ENCODE measurements around the gene RAC2. TPM values are rescaled to one million over a fixed set of nuclear protein-coding genes. Genes with fewer than 3 reads are reported as not detected.

RAC2 gene
- total RNA-seq, 1 donor from 2014 or later = 1.2 TPM

DNA sequence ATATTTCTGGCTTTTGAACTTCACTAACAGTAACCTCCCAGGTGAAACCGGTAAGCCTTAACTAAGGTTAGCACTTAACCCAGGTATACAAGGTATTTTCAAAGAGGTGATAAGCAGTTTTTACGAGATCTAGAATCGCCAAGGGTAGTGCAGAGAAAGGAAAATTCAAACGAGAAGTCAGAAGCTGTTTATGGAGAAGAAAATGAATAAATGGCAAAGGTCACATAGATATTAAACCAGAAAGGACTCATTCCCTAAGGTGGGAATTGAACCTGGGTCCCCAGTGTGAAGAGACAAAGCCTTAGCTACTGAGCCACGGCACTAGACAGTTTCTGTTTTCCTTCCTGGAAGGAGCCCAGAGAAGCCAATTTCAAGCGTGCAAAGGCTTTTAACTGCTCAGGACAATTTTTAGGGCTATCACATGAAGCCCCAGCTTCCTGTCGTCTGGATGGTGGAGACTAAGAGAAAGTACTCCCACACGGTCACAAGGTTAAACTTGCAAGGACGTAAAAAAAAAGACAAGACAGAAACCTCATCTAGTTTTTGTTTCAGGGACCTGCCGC lies 50.4 kb downstream of the RAC2 start:
- DNase-seq (ENCODE audit: extremely low spot score, unreplicated experiment) = no peak
- peaks cover 22% of the 10 kb centered on the region for H3K4me1 Mint-ChIP-seq (ENCODE audit: unreplicated experiment)
- no peak overlapping the region for H3K27ac Mint-ChIP-seq
- peaks cover 4% of the 10 kb centered on the region for H3K36me3 Mint-ChIP-seq
- H3K27me3 Mint-ChIP-seq = no peaks in the 10 kb centered on the region
- peaks cover 4% of the 10 kb centered on the region for H3K9me3 Mint-ChIP-seq
- TF ChIP-seq, protein P1, sequence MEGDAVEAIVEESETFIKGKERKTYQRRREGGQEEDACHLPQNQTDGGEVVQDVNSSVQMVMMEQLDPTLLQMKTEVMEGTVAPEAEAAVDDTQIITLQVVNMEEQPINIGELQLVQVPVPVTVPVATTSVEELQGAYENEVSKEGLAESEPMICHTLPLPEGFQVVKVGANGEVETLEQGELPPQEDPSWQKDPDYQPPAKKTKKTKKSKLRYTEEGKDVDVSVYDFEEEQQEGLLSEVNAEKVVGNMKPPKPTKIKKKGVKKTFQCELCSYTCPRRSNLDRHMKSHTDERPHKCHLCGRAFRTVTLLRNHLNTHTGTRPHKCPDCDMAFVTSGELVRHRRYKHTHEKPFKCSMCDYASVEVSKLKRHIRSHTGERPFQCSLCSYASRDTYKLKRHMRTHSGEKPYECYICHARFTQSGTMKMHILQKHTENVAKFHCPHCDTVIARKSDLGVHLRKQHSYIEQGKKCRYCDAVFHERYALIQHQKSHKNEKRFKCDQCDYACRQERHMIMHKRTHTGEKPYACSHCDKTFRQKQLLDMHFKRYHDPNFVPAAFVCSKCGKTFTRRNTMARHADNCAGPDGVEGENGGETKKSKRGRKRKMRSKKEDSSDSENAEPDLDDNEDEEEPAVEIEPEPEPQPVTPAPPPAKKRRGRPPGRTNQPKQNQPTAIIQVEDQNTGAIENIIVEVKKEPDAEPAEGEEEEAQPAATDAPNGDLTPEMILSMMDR (conservative IDR thresholded peaks at IDR 0.05) = no peak
- H3K4me3 Mint-ChIP-seq = no peak overlapping the region

DNA sequence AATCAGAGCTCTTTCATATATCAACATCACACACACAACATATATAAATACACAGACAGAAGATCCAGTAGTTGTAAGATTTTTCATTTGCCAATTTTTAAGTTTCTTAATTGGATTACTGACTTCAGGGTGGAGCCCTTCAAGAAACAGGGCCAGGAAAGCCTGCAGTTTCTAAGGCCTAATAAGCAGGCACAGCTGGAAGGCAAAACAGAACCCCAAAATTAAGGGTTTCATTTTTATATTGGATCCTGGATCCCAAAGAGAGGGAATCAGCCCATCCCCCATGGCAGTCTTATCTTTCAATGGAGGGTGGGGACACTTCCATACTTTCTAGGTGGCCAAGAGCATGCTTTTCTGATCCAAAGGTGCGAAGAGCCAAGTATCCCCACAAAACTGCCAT lies 51.3 kb downstream of the RAC2 start:
- H3K27me3 Mint-ChIP-seq = no peaks in the 10 kb centered on the region
- no peak overlapping the region for H3K4me3 Mint-ChIP-seq
- peaks cover 4% of the 10 kb centered on the region for H3K9me3 Mint-ChIP-seq
- no peak overlapping the region for H3K27ac Mint-ChIP-seq
- peaks cover 4% of the 10 kb centered on the region for H3K36me3 Mint-ChIP-seq
- DNase-seq (ENCODE audit: extremely low spot score, unreplicated experiment) = no peak
- TF ChIP-seq, protein P1 (conservative IDR thresholded peaks at IDR 0.05) = no peak
- H3K4me1 Mint-ChIP-seq (ENCODE audit: unreplicated experiment) = peaks cover 25% of the 10 kb centered on the region

DNA sequence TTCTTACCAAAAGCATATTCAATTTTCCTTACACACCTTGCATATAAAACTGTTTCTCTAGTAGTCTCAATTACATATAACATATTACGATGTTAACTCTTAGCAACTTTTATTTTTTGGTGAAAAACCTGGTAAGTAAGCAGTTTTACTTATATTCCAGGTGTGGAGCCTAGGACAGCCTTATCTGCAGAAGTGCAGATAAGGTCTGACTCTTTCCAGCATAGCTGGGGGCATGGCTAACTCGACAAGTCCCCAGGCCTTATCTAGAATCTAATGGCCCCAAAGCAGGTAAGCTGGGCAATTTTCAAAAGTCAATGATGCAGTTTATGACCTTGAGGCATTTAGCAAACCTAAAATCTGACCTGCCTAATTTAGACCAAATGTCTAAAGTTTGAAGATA lies 51.9 kb downstream of the RAC2 start:
- H3K27ac Mint-ChIP-seq = no peak overlapping the region
- H3K27me3 Mint-ChIP-seq = no peaks in the 10 kb centered on the region
- TF ChIP-seq, protein P1 (conservative IDR thresholded peaks at IDR 0.05) = no peak
- peaks cover 30% of the 10 kb centered on the region for H3K4me1 Mint-ChIP-seq (ENCODE audit: unreplicated experiment)
- H3K4me3 Mint-ChIP-seq = no peak overlapping the region
- peaks cover 4% of the 10 kb centered on the region for H3K9me3 Mint-ChIP-seq
- peaks cover 4% of the 10 kb centered on the region for H3K36me3 Mint-ChIP-seq
- DNase-seq (ENCODE audit: extremely low spot score, unreplicated experiment) = no peak

DNA sequence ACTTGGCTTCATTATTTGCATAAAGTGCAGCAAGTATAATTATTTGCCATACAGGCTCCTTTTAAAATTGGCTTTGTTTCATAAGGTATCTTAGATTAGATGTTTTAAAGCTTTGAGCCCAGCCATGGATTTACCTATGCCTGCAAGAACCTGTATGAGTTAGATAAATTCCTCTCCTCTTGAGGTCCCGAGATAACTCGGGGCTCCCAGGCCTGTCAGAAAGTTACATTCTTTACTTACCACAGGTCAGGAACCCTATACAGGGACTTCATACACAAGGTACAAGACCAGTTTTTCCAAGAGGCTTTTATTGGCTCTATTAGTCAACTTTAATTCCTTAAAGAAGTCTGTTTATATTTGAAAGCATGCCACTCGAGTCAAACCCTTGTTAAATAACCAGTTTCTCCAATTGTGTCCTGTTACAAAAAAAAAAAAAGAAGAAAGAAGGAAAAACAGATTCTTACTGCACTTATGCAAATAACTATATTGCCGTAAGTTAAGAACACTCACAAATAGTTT lies 53.7 kb downstream of the RAC2 start:
- DNase-seq (ENCODE audit: extremely low spot score, unreplicated experiment) = no peak
- no peaks in the 10 kb centered on the region for H3K27me3 Mint-ChIP-seq
- H3K9me3 Mint-ChIP-seq = peaks cover 4% of the 10 kb centered on the region
- H3K36me3 Mint-ChIP-seq = peaks cover 4% of the 10 kb centered on the region
- TF ChIP-seq, protein P1 (conservative IDR thresholded peaks at IDR 0.05) = no peak
- H3K4me1 Mint-ChIP-seq (ENCODE audit: unreplicated experiment) = peaks cover 28% of the 10 kb centered on the region
- H3K4me3 Mint-ChIP-seq = no peak overlapping the region
- H3K27ac Mint-ChIP-seq = peak overlapping the region; percentile 91

DNA sequence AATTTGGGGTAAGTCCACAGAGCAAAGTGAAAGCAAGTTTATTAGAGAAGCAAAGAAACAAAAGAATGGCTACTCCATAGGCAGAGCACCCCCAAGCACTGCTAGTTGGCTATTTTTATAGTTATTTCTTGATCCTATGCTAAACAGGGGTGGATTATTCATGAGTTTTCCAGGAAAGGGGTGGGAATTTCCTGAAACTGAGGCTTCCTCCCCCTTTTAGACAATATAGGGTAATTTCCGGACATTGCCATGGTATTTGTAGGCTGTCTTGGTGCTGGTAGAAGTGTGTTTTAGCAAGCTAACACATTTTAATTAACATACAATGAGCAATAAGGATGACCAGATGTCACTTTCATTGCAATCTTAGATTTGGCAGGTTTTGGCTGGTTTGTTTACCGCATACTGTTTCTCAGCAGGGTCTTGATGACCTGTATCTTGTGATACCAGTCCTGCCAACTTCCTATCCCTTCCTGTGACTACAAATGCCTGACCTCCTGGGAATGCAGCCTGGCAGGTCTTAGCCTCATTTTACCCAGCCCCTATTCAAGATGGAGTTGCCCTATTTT lies 55.1 kb downstream of the RAC2 start:
- H3K4me1 Mint-ChIP-seq (ENCODE audit: unreplicated experiment) = peaks cover 28% of the 10 kb centered on the region

More for the DNA sequence above, 55.1 kb downstream of the RAC2 start:
- TF ChIP-seq, protein P1 (conservative IDR thresholded peaks at IDR 0.05) = no peak
- H3K4me3 Mint-ChIP-seq = peak overlapping the region; percentile 86
- H3K27ac Mint-ChIP-seq = peak overlapping the region; percentile 91
- H3K27me3 Mint-ChIP-seq = no peaks in the 10 kb centered on the region
- no peak for DNase-seq (ENCODE audit: extremely low spot score, unreplicated experiment)
- H3K36me3 Mint-ChIP-seq = no peaks in the 10 kb centered on the region
- H3K9me3 Mint-ChIP-seq = peaks cover 4% of the 10 kb centered on the region

Measured in type B pancreatic cell (in vitro differentiated cells).